Measurements from ENCODE around the gene PIM1.

Gene PIM1

GRCh38 chr6:37169496-37170272, at the start of gene PIM1:
Gene PIM1, plus strand, starts transcription at chr6:37170152. Its CDS starts 424 bp downstream, at chr6:37170576.
- no peaks in the 10 kb centered on the region for H3K27me3 ChIP-seq (replicated peaks)
- peaks cover 33% of the 10 kb centered on the region for H3K36me3 ChIP-seq (replicated peaks)
- peak within 1 kb of the TSS; percentile 99 for H3K27ac ChIP-seq
- peak; percentile 97 for DNase-seq
- no peak for TF ChIP-seq CTCF (IDR thresholded peaks at IDR 0.05; ENCODE audit: low read depth, low read length, missing control alignments)
- peak within 1 kb of the TSS; percentile 93 for H3K4me3 ChIP-seq (ENCODE audit: low read depth, low read length)
- in situ Hi-C loops (cut with HindIII; ENCODE audit: low pct_ligation_motif_present, low sequenced_read_pairs) = no loop called here

GRCh38 chr6:37121556-37121955, 48.4 kb upstream of the PIM1 start:
- Histone ChIP-seq H3K27me3 (replicated peaks) (no peaks in the 10 kb centered on the region), H3K4me3 (ENCODE audit: low read depth, low read length) (no peak overlapping the region), H3K27ac (no peak overlapping the region), H3K36me3 (replicated peaks) (no peaks in the 10 kb centered on the region)
- TF ChIP-seq CTCF (IDR thresholded peaks at IDR 0.05; ENCODE audit: low read depth, low read length, missing control alignments) = no peak
- DNase-seq = no peak
- in situ Hi-C loops (cut with HindIII; ENCODE audit: low pct_ligation_motif_present, low sequenced_read_pairs) = no loop called here

- Histone ChIP-seq H3K4me3 (ENCODE audit: low read depth, low read length) (no peak overlapping the region), H3K27me3 (replicated peaks) (no peaks in the 10 kb centered on the region), H3K27ac (peak overlapping the region; percentile 50), H3K36me3 (replicated peaks) (no peaks in the 10 kb centered on the region)
- in situ Hi-C loops (cut with HindIII; ENCODE audit: low pct_ligation_motif_present, low sequenced_read_pairs) = no loop called here
- no peak for DNase-seq
- no peak for TF ChIP-seq CTCF (IDR thresholded peaks at IDR 0.05; ENCODE audit: low read depth, low read length, missing control alignments)
Observed at GRCh38 chr6:37122861-37123260, 47.1 kb upstream of the PIM1 start.

- Histone ChIP-seq H3K27ac (no peak overlapping the region), H3K27me3 (replicated peaks) (no peaks in the 10 kb centered on the region), H3K36me3 (replicated peaks) (no peaks in the 10 kb centered on the region), H3K4me3 (ENCODE audit: low read depth, low read length) (no peak overlapping the region)
- in situ Hi-C loops (cut with HindIII; ENCODE audit: low pct_ligation_motif_present, low sequenced_read_pairs) = no loop called here
- TF ChIP-seq CTCF (IDR thresholded peaks at IDR 0.05; ENCODE audit: low read depth, low read length, missing control alignments) = peak; percentile 15
- DNase-seq = no peak
Observed at GRCh38 chr6:37123957-37124729, 45.8 kb upstream of the PIM1 start.

GRCh38 chr6:37125774-37126492, 44.0 kb upstream of the PIM1 start:
- TF ChIP-seq CTCF (IDR thresholded peaks at IDR 0.05; ENCODE audit: low read depth, low read length, missing control alignments) = no peak
- Histone ChIP-seq H3K4me3 (ENCODE audit: low read depth, low read length) (no peak overlapping the region), H3K27ac (peak overlapping the region; percentile 35), H3K36me3 (replicated peaks) (no peaks in the 10 kb centered on the region), H3K27me3 (replicated peaks) (no peaks in the 10 kb centered on the region)
- no peak for DNase-seq
- in situ Hi-C loops (cut with HindIII; ENCODE audit: low pct_ligation_motif_present, low sequenced_read_pairs) = no loop called here
